ENCODE data around the gene TTLL8.

TTLL8 gene

DNA sequence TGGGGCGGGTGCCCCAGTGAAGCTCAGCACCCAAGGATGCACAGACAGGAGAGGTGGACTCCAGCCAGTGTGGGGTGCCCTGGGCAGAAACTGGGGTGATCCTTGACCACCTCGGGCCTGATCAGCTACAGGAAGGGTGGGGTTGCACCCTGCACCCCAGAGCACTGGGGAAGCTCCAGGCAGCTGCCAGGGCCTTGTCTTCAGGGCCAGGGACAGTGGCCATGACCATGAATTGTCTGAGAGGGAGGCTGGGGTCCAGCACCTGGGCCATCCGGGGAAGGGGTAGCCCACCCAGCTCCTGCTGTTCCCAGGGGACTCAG is 63.1 kb downstream of the TTLL8 start:
- no peak overlapping the region for H3K27ac ChIP-seq (ENCODE audit: extremely low read depth, low read depth, low read length)
- ChIA-PET POLR2A (no interaction called here), CTCF (interaction anchor here (1.1 to 1.6 kb wide), 4 partner anchors 10 to 64 kb away, joined by 3 to 5 read pairs (median 4); no protein-coding TSS in a partner anchor)
- no peaks in the 10 kb centered on the region for H3K36me3 ChIP-seq (ENCODE audit: control insufficient read depth in 2 of 2, insufficient read depth in 1 of 2, low read length in 2 of 2)
- no peaks in the 10 kb centered on the region for H3K9me3 ChIP-seq (ENCODE audit: control insufficient read depth, insufficient read depth, low read depth, low read length)
- no peaks in the 10 kb centered on the region for H3K4me1 ChIP-seq (ENCODE audit: control insufficient read depth, insufficient read depth, low read length)
- no peak overlapping the region for H3K4me3 ChIP-seq (ENCODE audit: low read depth, low read length)
- TF ChIP-seq ZNF677 (tag by site-specific recombination; IDR thresholded peaks at IDR 0.05) (no peak), ZNF211 (tag by site-specific recombination; IDR thresholded peaks at IDR 0.05; ENCODE audit: low read depth) (no peak), ZNF707 (tag by site-specific recombination; IDR thresholded peaks at IDR 0.05) (no peak), ZIC2 (tag by site-specific recombination; IDR thresholded peaks at IDR 0.05) (no peak)

DNA sequence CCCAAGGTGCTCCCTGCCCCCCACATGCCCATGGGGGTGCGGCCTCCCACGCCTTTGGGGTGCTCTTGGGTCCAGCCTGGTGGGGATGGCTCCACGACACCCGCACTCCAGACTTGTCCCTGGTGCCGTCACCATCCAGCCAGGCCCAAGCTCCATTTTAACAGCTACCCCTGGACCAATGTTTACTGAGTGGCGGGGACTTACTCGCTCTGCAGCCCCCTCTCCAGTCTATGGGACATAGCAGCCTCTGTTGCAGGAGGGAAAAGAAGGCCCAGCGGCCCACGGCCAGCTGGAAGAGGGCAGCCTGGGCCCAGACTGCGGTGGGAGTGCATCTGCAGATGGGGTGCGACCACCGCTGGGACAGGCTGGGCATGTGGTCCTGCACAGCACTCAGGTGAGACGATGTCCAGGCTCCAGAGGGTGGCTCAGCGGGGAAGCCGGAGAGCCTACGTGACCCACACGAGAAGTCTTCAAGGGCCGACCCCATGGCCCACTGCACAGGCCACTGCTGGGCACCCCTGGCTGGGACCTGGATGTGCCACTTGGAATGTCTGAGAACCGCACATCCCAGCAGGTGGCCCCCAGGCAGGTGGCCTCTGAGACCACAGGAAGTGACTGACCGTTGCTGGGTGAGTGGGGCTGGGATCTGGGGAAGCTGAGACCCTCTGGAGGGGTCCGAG is 63.6 kb downstream of the TTLL8 start:
- Histone ChIP-seq H3K9me3 (ENCODE audit: control insufficient read depth, insufficient read depth, low read depth, low read length) (no peaks in the 10 kb centered on the region), H3K4me1 (ENCODE audit: control insufficient read depth, insufficient read depth, low read length) (no peaks in the 10 kb centered on the region), H3K4me3 (ENCODE audit: low read depth, low read length) (no peak overlapping the region), H3K27ac (ENCODE audit: extremely low read depth, low read depth, low read length) (no peak overlapping the region), H3K36me3 (ENCODE audit: control insufficient read depth in 2 of 2, insufficient read depth in 1 of 2, low read length in 2 of 2) (no peaks in the 10 kb centered on the region)
- TF ChIP-seq MEIS1 (CRISPR knock-in tag; IDR thresholded peaks at IDR 0.05; ENCODE audit: borderline replicate concordance) (no peak), ZNF473 (tag by site-specific recombination; IDR thresholded peaks at IDR 0.05) (no peak), ZBTB48 (tag by site-specific recombination; IDR thresholded peaks at IDR 0.05) (no peak), ZNF580 (tag by site-specific recombination; IDR thresholded peaks at IDR 0.05) (no peak), ZNF37A (tag by site-specific recombination; IDR thresholded peaks at IDR 0.05) (no peak), ZNF175 (tag by site-specific recombination; IDR thresholded peaks at IDR 0.05) (no peak), ZNF133 (tag by site-specific recombination; IDR thresholded peaks at IDR 0.05) (no peak), SCRT2 (tag by site-specific recombination; IDR thresholded peaks at IDR 0.05) (no peak), ZNF214 (tag by site-specific recombination; IDR thresholded peaks at IDR 0.05; ENCODE audit: borderline replicate concordance) (no peak), ZNF398 (tag by site-specific recombination; IDR thresholded peaks at IDR 0.05) (no peak), ZNF843 (tag by site-specific recombination; IDR thresholded peaks at IDR 0.05) (no peak), PRDM1 (tag by site-specific recombination; IDR thresholded peaks at IDR 0.05) (no peak), ZNF830 (tag by site-specific recombination; IDR thresholded peaks at IDR 0.05; ENCODE audit: low read depth) (no peak), IKZF3 (tag by site-specific recombination; IDR thresholded peaks at IDR 0.05) (no peak)
- TF ChIP-seq, protein P1, sequence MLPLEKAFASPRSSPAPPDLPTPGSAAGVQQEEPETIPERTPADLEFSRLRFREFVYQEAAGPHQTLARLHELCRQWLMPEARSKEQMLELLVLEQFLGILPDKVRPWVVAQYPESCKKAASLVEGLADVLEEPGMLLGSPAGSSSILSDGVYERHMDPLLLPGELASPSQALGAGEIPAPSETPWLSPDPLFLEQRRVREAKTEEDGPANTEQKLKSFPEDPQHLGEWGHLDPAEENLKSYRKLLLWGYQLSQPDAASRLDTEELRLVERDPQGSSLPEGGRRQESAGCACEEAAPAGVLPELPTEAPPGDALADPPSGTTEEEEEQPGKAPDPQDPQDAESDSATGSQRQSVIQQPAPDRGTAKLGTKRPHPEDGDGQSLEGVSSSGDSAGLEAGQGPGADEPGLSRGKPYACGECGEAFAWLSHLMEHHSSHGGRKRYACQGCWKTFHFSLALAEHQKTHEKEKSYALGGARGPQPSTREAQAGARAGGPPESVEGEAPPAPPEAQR (tag by site-specific recombination; IDR thresholded peaks at IDR 0.05), result no peak
- TF ChIP-seq, protein P2, sequence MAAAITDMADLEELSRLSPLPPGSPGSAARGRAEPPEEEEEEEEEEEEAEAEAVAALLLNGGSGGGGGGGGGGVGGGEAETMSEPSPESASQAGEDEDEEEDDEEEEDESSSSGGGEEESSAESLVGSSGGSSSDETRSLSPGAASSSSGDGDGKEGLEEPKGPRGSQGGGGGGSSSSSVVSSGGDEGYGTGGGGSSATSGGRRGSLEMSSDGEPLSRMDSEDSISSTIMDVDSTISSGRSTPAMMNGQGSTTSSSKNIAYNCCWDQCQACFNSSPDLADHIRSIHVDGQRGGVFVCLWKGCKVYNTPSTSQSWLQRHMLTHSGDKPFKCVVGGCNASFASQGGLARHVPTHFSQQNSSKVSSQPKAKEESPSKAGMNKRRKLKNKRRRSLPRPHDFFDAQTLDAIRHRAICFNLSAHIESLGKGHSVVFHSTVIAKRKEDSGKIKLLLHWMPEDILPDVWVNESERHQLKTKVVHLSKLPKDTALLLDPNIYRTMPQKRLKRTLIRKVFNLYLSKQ (tag by site-specific recombination; IDR thresholded peaks at IDR 0.05; ENCODE audit: borderline replicate concordance), result no peak
- TF ChIP-seq, protein P3, sequence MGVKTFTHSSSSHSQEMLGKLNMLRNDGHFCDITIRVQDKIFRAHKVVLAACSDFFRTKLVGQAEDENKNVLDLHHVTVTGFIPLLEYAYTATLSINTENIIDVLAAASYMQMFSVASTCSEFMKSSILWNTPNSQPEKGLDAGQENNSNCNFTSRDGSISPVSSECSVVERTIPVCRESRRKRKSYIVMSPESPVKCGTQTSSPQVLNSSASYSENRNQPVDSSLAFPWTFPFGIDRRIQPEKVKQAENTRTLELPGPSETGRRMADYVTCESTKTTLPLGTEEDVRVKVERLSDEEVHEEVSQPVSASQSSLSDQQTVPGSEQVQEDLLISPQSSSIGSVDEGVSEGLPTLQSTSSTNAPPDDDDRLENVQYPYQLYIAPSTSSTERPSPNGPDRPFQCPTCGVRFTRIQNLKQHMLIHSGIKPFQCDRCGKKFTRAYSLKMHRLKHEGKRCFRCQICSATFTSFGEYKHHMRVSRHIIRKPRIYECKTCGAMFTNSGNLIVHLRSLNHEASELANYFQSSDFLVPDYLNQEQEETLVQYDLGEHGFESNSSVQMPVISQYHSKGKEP (tag by site-specific recombination; IDR thresholded peaks at IDR 0.05), result no peak
- ChIA-PET CTCF (interaction anchor here (0.7 to 2.3 kb wide), 9 partner anchors 9 to 165 kb away, joined by 3 to 11 read pairs (median 4); no protein-coding TSS in a partner anchor), POLR2A (interaction anchor here (1.0 kb wide), 1 partner anchor 10 kb away, joined by 3 read pairs; no protein-coding TSS in a partner anchor)

Data from HEK293 (cell line).